Measurements from ENCODE around the gene CTSV. TPM values are rescaled to one million over a fixed set of nuclear protein-coding genes. Genes with fewer than 3 reads are reported as not detected.

The CTSV gene
- 0.62 and 0.89 TPM in 2 replicates for total RNA-seq

GRCh38 chr9:97038611-97039513 lies at the start of gene CTSV:
TSS of gene CTSV (minus strand) at chr9:97039142. CDS start at chr9:97038043, 1,099 bp downstream.

Other genes with a start within 250 kb of the CTSV start
- 3.3 and 3.4 TPM in 2 replicates for gene ZNF782, start 184.6 kb downstream of the CTSV start, total RNA-seq
- not detected in 2 replicates for gene NUTM2G, start 110.3 kb downstream of the CTSV start, total RNA-seq